NCI-H460 (cell line): ENCODE results near the gene USP43. TPM values are rescaled to one million over a fixed set of nuclear protein-coding genes. Genes with fewer than 3 reads are reported as not detected.

ENCODE experiments used
- DNase-seq: peaks from one replicate; pipeline ENCODE4 v3.0.0-alpha.2; 2016; ENCODE audit warnings: low read depth; ENCODE audit errors: extremely low read depth
- total RNA-seq: library from RNA; depleted of rRNA; stranded (reverse); fragments of >200 nt; shearing (Covaris generic); gene quantifications from 2 replicates; pipeline ENCODE4 v1.2.3, GENCODE V29; 2014; rRNA removed

The USP43 gene
- total RNA-seq, 1 experiment from 2014 or later: 7.7 TPM

DNA sequence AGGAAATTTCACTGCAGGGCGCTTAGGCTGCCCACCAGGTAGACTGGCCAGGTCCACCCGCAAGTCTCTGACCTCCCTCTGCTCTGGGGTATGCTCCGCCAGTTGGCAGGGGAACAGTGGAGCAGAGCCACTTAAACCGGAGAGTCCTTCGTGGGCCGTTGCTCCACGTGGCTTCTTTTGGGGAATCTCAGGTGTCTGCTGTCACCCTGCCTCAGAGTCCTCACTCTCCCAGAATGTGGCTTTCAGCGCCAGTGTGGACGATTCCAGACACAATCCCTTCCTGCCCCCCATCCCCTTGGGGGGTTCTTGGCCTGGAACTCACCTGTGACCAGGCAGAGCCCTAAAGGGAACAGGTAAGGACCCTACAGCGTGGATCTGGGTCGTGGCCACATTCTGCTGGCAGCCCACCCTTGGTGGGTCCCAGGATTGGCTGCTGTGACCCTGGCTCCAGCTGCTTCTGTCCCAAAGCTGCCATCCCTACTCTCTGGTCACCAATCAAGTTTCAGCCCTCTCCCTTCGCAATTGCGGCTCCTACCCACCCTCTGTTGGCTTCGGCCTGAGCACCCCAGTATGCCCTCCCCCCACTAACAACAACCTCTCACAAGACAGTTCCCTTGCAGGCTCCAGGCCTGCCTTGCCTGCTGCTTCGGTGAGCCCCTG lies 123.8 kb downstream of the USP43 start:
- DNase-seq: no peak

DNA sequence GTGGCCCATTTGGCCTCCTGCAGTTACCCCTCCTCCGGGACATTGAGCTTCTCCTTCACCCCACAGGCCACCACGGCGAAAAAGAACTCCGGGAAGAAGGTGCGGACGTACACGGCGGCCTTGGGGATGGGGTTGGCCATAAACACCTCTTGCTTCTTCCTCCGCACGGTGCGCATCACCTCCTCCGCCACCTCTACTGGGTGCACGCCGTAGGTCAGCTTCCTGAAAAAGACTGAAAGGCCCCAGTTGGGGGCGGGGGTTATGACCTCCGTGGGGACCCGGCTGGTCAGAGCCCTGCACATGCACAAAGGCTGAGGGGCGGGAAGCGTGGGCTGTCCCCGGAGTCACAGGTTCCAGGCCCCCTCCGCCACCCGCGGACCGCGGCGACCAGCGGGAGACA lies 126.1 kb downstream of the USP43 start:
- no peak for DNase-seq

DNA sequence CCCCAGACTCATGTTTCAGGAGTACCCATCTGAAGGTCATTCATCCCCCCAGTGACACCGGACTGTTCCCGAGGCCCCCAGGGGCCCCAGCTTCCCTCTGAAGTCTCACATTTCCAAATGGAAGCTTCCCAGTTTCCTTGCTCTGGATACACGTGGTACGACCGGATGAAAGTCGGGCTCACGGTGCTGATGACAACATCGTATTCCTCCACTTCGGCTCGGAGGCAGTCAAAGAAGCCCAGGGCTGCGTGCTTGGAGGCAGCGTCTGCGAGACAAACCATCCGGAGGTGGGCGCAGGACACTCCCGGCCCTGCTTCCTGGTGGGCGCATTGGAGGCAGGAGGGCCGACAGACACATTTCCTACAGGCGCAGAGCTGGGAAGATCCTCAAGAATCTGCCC lies 127.3 kb downstream of the USP43 start:
- no peak for DNase-seq

DNA sequence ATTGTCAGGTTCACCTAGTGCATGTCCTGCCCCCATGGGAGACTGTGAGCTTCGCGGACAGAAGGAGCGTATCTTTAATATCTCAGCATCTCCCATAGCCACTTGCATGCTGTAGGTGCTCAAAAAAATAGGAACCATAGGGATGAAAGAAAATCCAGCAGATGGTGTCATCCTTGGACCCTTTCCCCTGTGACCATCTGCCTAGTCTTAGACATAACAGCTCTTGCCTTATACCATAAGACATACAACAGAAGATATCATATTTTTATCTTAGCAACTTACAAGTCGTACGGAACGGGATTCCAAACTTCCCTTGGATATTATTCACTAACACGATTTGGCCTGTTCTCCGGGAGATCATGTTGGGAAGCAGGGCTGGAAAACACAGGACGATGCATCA lies 131.6 kb downstream of the USP43 start:
- DNase-seq: no peak

Other genes starting within 250 kb of the USP43 start
- 92.2 and 108 TPM in 2 replicates for gene STX8, start 69.7 kb upstream of the USP43 start, total RNA-seq
- gene CFAP52, start 68.9 kb upstream of the USP43 start, total RNA-seq: 0.22 TPM in 1 of 2 replicates, not detected in the other
- gene DHRS7C, start 146.1 kb downstream of the USP43 start, total RNA-seq: not detected in 2 replicates
- 7.3 and 10.3 TPM in 2 replicates for gene GSG1L2, start 176.6 kb downstream of the USP43 start, total RNA-seq
- gene GLP2R, start 180.4 kb downstream of the USP43 start, total RNA-seq: 86.7 and 106 TPM in 2 replicates